Measurements from ENCODE around the gene FITM1. TPM values are rescaled to one million over a fixed set of nuclear protein-coding genes. Genes with fewer than 3 reads are reported as not detected.

FITM1 gene
- total RNA-seq, 2 experiments from 2014 or later = 1.5 to 1.7 TPM

- H3K4me3 ChIP-seq (ENCODE audit: low read length) = no peak overlapping the region
- Mint-ChIP-seq H3K36me3 (ENCODE audit: low read depth) (peaks cover 51% of the 10 kb centered on the region), H3K9me3 (no peaks in the 10 kb centered on the region), H3K4me1 (ENCODE audit: low read depth) (peaks cover 23% of the 10 kb centered on the region), H3K27me3 (no peaks in the 10 kb centered on the region), H3K27ac (no peak overlapping the region), H3K4me3 (no peak overlapping the region)
- no peak for DNase-seq
- ATAC-seq (ENCODE audit: poor library complexity) = no peak
- no peak overlapping the region for H3K27ac ChIP-seq (ENCODE audit: low read depth in 1 of 2, low read length in 2 of 2)
- H3K4me1 ChIP-seq (ENCODE audit: insufficient read depth, low read length) = peaks cover 16% of the 10 kb centered on the region
- H3K27me3 ChIP-seq (ENCODE audit: control insufficient read depth in 1 of 2, insufficient read depth in 2 of 2, low read length in 2 of 2) = no peaks in the 10 kb centered on the region
- ChIA-PET POLR2A (no interaction called here), CTCF (interaction anchor here (2.2 kb wide), 1 partner anchor 10 kb away, joined by 5 read pairs; no protein-coding TSS in a partner anchor)
- TF ChIP-seq CTCF (IDR thresholded peaks at IDR 0.05) = no peak
- H3K9me3 ChIP-seq (ENCODE audit: control insufficient read depth in 1 of 2, insufficient read depth in 1 of 2, low read length in 2 of 2) = no peaks in the 10 kb centered on the region
- intact Hi-C loops (cut with DNase I, micrococcal nuclease) = loop anchor here in 1 of 2 experiments (10.0 kb wide), 1 partner anchor 124 kb away; no protein-coding TSS in a partner anchor
- peaks cover 54% of the 10 kb centered on the region for H3K36me3 ChIP-seq (ENCODE audit: insufficient read depth, low read length)
Observed at GRCh38 chr14:24098927-24099813, 31.3 kb upstream of the FITM1 start.

- POLR2A ChIA-PET = no interaction called here
- ATAC-seq (ENCODE audit: poor library complexity) = no peak
- CTCF ChIA-PET = interaction anchor here (0.8 to 2.2 kb wide), 2 partner anchors 8 to 10 kb away, joined by 3 to 5 read pairs; no protein-coding TSS in a partner anchor
- no peak for TF ChIP-seq CTCF (IDR thresholded peaks at IDR 0.05)
- Histone ChIP-seq H3K36me3 (ENCODE audit: insufficient read depth, low read length) (peaks cover 56% of the 10 kb centered on the region), H3K27me3 (ENCODE audit: control insufficient read depth in 1 of 2, insufficient read depth in 2 of 2, low read length in 2 of 2) (no peaks in the 10 kb centered on the region), H3K4me1 (ENCODE audit: insufficient read depth, low read length) (peaks cover 5% of the 10 kb centered on the region), H3K27ac (ENCODE audit: low read depth in 1 of 2, low read length in 2 of 2) (no peak overlapping the region), H3K9me3 (ENCODE audit: control insufficient read depth in 1 of 2, insufficient read depth in 1 of 2, low read length in 2 of 2) (no peaks in the 10 kb centered on the region), H3K4me3 (ENCODE audit: low read length) (no peak overlapping the region)
- intact Hi-C loops (cut with DNase I, micrococcal nuclease) = loop anchor here in 1 of 2 experiments (5.0 kb wide), 1 partner anchor 468 kb away; no protein-coding TSS in a partner anchor
- Mint-ChIP-seq H3K36me3 (ENCODE audit: low read depth) (peaks cover 45% of the 10 kb centered on the region), H3K27me3 (no peaks in the 10 kb centered on the region), H3K27ac (no peak overlapping the region), H3K9me3 (no peaks in the 10 kb centered on the region), H3K4me1 (ENCODE audit: low read depth) (peaks cover 13% of the 10 kb centered on the region), H3K4me3 (no peak overlapping the region)
- DNase-seq = no peak
Observed at GRCh38 chr14:24100197-24100981, 30.1 kb upstream of the FITM1 start.

- ATAC-seq (ENCODE audit: poor library complexity) (no peak), DNase-seq (no peak)
- intact Hi-C loops (cut with DNase I, micrococcal nuclease) = loop anchor here in 1 of 2 experiments (5.0 kb wide), 1 partner anchor 469 kb away; no protein-coding TSS in a partner anchor
- Mint-ChIP-seq H3K27ac (no peak overlapping the region), H3K9me3 (no peaks in the 10 kb centered on the region), H3K4me1 (ENCODE audit: low read depth) (peaks cover 8% of the 10 kb centered on the region), H3K4me3 (no peak overlapping the region), H3K36me3 (ENCODE audit: low read depth) (peaks cover 41% of the 10 kb centered on the region), H3K27me3 (no peaks in the 10 kb centered on the region)
- Histone ChIP-seq H3K9me3 (ENCODE audit: control insufficient read depth in 1 of 2, insufficient read depth in 1 of 2, low read length in 2 of 2) (no peaks in the 10 kb centered on the region), H3K4me1 (ENCODE audit: insufficient read depth, low read length) (no peaks in the 10 kb centered on the region), H3K4me3 (ENCODE audit: low read length) (no peak overlapping the region), H3K27ac (ENCODE audit: low read depth in 1 of 2, low read length in 2 of 2) (no peak overlapping the region), H3K36me3 (ENCODE audit: insufficient read depth, low read length) (peaks cover 56% of the 10 kb centered on the region), H3K27me3 (ENCODE audit: control insufficient read depth in 1 of 2, insufficient read depth in 2 of 2, low read length in 2 of 2) (no peaks in the 10 kb centered on the region)
- no peak for TF ChIP-seq CTCF (IDR thresholded peaks at IDR 0.05)
- ChIA-PET POLR2A (interaction anchor here (1.3 kb wide), 1 partner anchor 10 kb away, joined by 3 read pairs; no protein-coding TSS in a partner anchor), CTCF (interaction anchor here (2.2 kb wide), 1 partner anchor 8 kb away, joined by 5 read pairs; no protein-coding TSS in a partner anchor)
Observed at GRCh38 chr14:24100982-24101494, 29.4 kb upstream of the FITM1 start.
